Measurements from ENCODE around the gene CDC42SE2. TPM values are rescaled to one million over a fixed set of nuclear protein-coding genes. Genes with fewer than 3 reads are reported as not detected.
"Not testable (repeated sequence)": the region's sequence is repeated elsewhere in the genome, so short reads cannot be mapped to it uniquely, and the experiment has no call there.

CDC42SE2 gene
- total RNA-seq, 6 experiments from 2014 or later, result 10.3 to 19.8 (median 15.0) TPM

DNA sequence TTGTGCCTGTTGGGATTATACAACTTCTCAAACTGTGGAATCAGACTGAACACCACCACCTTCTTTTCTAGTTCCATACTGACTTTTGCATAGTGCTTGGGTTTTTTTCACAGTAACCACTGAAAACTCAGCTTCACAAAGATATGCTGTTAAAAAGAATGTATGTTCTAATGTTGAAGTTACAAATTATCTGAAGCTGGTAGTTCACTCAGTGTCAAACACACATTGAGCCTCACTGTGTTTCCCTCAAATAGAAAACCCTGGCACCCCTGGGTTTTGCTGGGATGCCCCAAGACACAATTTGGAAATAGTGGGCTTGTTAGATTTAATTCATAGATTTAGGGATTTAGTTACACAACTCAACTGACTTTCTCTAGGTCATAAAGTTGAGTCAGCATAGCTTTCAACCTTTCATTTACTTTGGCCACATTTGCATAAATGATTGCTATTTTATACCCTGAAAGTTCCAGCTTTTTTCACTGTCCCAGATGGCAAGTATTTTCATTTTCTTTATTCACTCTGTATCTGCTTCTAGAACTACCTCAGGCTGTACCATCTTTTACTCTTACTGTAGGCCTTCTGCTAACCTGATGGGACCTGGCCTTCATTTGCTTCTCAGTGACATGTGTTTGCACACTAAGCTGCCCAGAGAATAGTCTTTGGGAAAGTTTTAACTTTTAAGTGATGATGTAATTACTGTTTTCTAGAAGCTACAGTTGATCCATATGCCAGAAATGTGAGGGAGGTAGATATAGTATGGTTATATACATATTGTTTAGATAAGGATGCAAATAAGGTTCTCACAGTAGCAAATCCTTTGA lies 115.1 kb downstream of the CDC42SE2 start:
- H3K27ac ChIP-seq, result peak overlapping the region; percentile 43 to 61 (median 59)
- no peak overlapping the region for H3K4me3 ChIP-seq
- DNase-seq, result no peak
- H3K27me3 ChIP-seq, result no peaks in the 10 kb centered on the region
- H3K9me3 ChIP-seq, result no peaks in the 10 kb centered on the region
- H3K4me1 ChIP-seq, result peaks cover 0 to 29% (median 2%) of the 10 kb centered on the region in 4 donors
- intact Hi-C loops (cut with DNase I), result no loop called here
- peak in 2 of 4 donors; percentile 20 to 41 for ATAC-seq
- no peaks in the 10 kb centered on the region for H3K36me3 ChIP-seq
- no peak for TF ChIP-seq POLR2A (IDR thresholded peaks at IDR 0.05)
- TF ChIP-seq, protein P1, sequence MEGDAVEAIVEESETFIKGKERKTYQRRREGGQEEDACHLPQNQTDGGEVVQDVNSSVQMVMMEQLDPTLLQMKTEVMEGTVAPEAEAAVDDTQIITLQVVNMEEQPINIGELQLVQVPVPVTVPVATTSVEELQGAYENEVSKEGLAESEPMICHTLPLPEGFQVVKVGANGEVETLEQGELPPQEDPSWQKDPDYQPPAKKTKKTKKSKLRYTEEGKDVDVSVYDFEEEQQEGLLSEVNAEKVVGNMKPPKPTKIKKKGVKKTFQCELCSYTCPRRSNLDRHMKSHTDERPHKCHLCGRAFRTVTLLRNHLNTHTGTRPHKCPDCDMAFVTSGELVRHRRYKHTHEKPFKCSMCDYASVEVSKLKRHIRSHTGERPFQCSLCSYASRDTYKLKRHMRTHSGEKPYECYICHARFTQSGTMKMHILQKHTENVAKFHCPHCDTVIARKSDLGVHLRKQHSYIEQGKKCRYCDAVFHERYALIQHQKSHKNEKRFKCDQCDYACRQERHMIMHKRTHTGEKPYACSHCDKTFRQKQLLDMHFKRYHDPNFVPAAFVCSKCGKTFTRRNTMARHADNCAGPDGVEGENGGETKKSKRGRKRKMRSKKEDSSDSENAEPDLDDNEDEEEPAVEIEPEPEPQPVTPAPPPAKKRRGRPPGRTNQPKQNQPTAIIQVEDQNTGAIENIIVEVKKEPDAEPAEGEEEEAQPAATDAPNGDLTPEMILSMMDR (IDR thresholded peaks at IDR 0.05), result no peak

DNA sequence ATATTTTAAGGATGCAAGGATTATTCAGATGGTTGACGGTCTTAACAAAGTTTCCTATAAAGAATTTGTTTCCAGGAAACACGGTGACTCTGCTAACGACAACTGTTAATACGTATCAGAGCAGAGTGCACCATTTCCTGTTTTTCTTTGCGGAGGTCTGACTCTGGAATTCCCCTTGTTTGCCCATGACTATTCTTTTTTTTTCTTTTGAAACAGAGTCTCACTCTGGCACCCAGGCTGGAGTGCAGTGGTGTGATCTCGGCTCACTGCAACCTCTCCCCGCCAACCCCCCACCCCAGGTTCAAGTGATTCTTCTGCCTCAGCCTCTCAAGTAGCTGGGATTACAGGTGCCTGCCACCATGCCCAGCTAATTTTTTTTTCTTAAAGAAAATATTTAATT lies 115.9 kb downstream of the CDC42SE2 start:
- DNase-seq (peak in 1 of 3 donors; percentile 32), ATAC-seq (peak; percentile 70 to 82 (median 80))
- H3K36me3 ChIP-seq, result no peaks in the 10 kb centered on the region
- peaks cover 0 to 29% (median 2%) of the 10 kb centered on the region in 4 donors for H3K4me1 ChIP-seq
- 32% methylated on average over 6 of the region's 7 CpGs for WGBS (ENCODE audit: insufficient coverage, low coverage, low lambda C conversion rate, missing lambda C conversion rate)
- intact Hi-C loops (cut with DNase I), result no loop called here
- H3K9me3 ChIP-seq, result no peaks in the 10 kb centered on the region
- H3K27ac ChIP-seq, result peak overlapping the region; percentile 43 to 61 (median 59)
- no peak for TF ChIP-seq POLR2A (IDR thresholded peaks at IDR 0.05)
- TF ChIP-seq, protein P1 (IDR thresholded peaks at IDR 0.05), result no peak
- H3K27me3 ChIP-seq, result no peaks in the 10 kb centered on the region
- H3K4me3 ChIP-seq, result no peak overlapping the region

DNA sequence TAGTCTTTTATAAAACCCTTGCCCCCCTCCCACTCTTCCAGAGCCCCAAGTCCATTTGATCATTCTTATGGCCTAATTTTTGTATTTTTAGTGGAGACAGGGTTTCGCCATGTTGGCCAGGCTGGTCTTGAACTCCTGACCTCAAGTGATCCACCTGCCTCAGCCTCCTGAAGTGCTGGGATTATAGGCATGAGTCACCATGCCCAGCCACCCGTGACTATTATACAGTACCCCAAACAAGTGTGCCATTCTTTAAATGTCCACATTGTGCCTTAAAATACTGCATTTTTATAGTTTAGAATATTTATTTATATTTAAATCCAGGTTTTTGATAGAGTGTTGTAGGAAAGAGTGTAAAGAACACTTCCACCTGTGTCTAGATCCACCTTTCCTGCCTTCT lies 116.4 kb downstream of the CDC42SE2 start:
- Histone ChIP-seq H3K4me1 (peaks cover 0 to 29% (median 2%) of the 10 kb centered on the region in 4 donors), H3K27ac (peak overlapping the region in 2 of 3 donors; percentile 59 to 61)
- intact Hi-C loops (cut with DNase I); H3K36me3 ChIP-seq; DNase-seq; H3K4me3 ChIP-seq; H3K27me3 ChIP-seq; H3K9me3 ChIP-seq; ATAC-seq: not testable (repeated sequence)
- WGBS (ENCODE audit: insufficient coverage, low coverage, low lambda C conversion rate, missing lambda C conversion rate), result 80% methylated on average over 2 of the region's 2 CpGs

DNA sequence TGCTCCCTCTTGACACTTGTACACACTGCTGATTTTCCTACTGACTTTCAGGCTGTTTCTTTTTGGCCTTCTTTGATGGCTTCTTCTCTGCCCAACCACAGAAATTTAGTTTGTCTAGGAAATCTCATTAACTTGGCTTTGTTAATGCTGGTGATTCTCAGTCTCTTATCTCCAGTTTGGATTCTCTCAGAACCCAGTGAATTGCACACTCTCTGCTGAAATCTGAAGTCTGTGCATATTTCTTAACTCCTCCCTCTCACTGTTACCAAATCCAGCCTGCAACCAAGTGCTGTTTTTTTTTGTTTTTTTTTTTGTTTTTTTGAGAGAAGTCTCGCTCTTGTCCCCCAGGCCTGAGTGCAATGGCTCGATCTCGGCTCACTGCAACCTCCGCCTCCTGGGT lies 117.2 kb downstream of the CDC42SE2 start:
- 96% methylated on average over 4 of the region's 4 CpGs for WGBS (ENCODE audit: insufficient coverage, low coverage, low lambda C conversion rate, missing lambda C conversion rate)
- DNase-seq, result no peak
- Histone ChIP-seq H3K27ac (peak overlapping the region in 2 of 3 donors; percentile 59 to 61), H3K36me3 (no peaks in the 10 kb centered on the region), H3K4me1 (peaks cover 0 to 29% (median 4%) of the 10 kb centered on the region in 4 donors), H3K27me3 (no peaks in the 10 kb centered on the region), H3K4me3 (no peak overlapping the region), H3K9me3 (no peaks in the 10 kb centered on the region)
- peak in 1 of 4 donors; percentile 6 for ATAC-seq
- TF ChIP-seq, protein P1 (IDR thresholded peaks at IDR 0.05), result no peak
- TF ChIP-seq POLR2A (IDR thresholded peaks at IDR 0.05), result no peak
- intact Hi-C loops (cut with DNase I), result no loop called here

DNA sequence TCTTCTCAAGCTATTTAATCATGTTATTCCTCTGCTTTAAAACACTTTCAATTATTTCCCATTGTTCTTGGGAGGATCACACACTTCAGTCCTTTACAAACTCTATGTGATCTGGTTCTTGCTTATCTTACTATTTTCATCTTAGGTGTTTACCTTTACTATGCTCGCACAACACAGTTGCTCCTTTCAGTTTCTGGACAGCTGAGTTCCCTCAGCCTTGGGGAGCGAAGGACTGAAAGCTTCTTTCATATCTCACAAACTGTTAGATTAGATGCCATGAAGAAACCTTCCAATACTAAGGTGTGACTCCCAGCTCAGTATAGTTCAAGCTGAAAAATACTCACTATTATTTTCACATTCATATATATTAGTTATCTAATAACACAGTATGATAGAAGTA lies 117.9 kb downstream of the CDC42SE2 start:
- 88% methylated on average over 2 of the region's 2 CpGs for WGBS (ENCODE audit: insufficient coverage, low coverage, low lambda C conversion rate, missing lambda C conversion rate)
- ATAC-seq (no peak), DNase-seq (no peak)
- Histone ChIP-seq H3K4me1 (peaks cover 0 to 37% (median 7%) of the 10 kb centered on the region in 4 donors), H3K27me3 (no peaks in the 10 kb centered on the region), H3K36me3 (no peaks in the 10 kb centered on the region), H3K9me3 (no peaks in the 10 kb centered on the region), H3K27ac (no peak overlapping the region), H3K4me3 (no peak overlapping the region)
- TF ChIP-seq, protein P1 (IDR thresholded peaks at IDR 0.05), result no peak
- no peak for TF ChIP-seq POLR2A (IDR thresholded peaks at IDR 0.05)
- intact Hi-C loops (cut with DNase I), result no loop called here

All from right lobe of liver (tissue), 6 donors.